Peyer's patch (tissue), 4 donors: Measurements from ENCODE around the gene ANKRD16. TPM values are rescaled to one million over a fixed set of nuclear protein-coding genes. Genes with fewer than 3 reads are reported as not detected.
"Not testable (repeated sequence)": the region's sequence is repeated elsewhere in the genome, so short reads cannot be mapped to it uniquely, and the experiment has no call there.

Experiments used
- DNase-seq, 3 donors: peaks; one replicate each; pipeline ENCODE4 v3.0.0-alpha.2; 2017 to 2019
- H3K27ac ChIP-seq, 4 donors: fragments of 200-600 bp; sonication (generic); one replicate each; pipeline ENCODE4 v1.5.1; 2016 to 2019
- H3K27me3 ChIP-seq, 2 donors: fragments of 200-600 bp; sonication (generic); one replicate each; pipeline ENCODE4 v1.5.1; 2019
- H3K36me3 ChIP-seq, 3 donors: fragments of 200-600 bp; sonication (generic); one replicate each; pipeline ENCODE4 v1.5.1; 2016 to 2019
- H3K4me1 ChIP-seq, 4 donors: fragments of 200-600 bp; sonication (generic); one replicate each; pipeline ENCODE4 v1.5.1; 2016 to 2019
- H3K4me3 ChIP-seq, 4 donors: fragments of 200-600 bp; sonication (generic); 1 replicate in 3 of 4; 2 replicates in 1 of 4; pipeline ENCODE4 v1.5.1; 2016 to 2019; ENCODE audit warnings: mild to moderate bottlenecking in 1 of 4
- H3K9me3 ChIP-seq, 4 donors: fragments of 200-600 bp; sonication (generic); one replicate each; pipeline ENCODE4 v1.5.1; 2016 to 2019; ENCODE audit warnings: mild to moderate bottlenecking in 1 of 4
- CTCF ChIP-seq, 6 experiments: fragments of 450-650 bp in 4 of 6; fragments of 200-600 bp in 2 of 6; sonication (generic) in 1 of 6; IDR thresholded peaks; one replicate each; pipeline ENCODE4 v1.5.1; 2017 to 2019; ENCODE audit warnings: antibody characterized with exemption in 6 of 6, mild to moderate bottlenecking in 3 of 6, moderate library complexity in 1 of 6
- POLR2A ChIP-seq, 2 donors: fragments of 450-650 bp; IDR thresholded peaks; one replicate each; pipeline ENCODE4 v1.5.1; 2017; ENCODE audit warnings: antibody characterized with exemption in 2 of 2, mild to moderate bottlenecking in 2 of 2, moderate library complexity in 2 of 2
- total RNA-seq, 4 donors: library from RNA; depleted of rRNA; stranded (reverse); fragments of >200 nt; gene quantifications; one replicate each; pipeline ENCODE4 v1.1.0, GENCODE V29; 2016

Gene ANKRD16
- total RNA-seq, 4 donors from 2014 or later, result 5.3 to 15.3 (median 11.9) TPM

GRCh38 chr10:5887641-5888040 is 2.1 kb downstream of the ANKRD16 start:
- peaks cover 0 to 44% (median 9%) of the 10 kb centered on the region in 4 donors for H3K4me1 ChIP-seq
- H3K4me3 ChIP-seq, result no peak overlapping the region
- H3K9me3 ChIP-seq, result no peaks in the 10 kb centered on the region
- no peak overlapping the region for H3K27ac ChIP-seq
- peaks cover 0 to 16% (median 0%) of the 10 kb centered on the region in 3 donors for H3K36me3 ChIP-seq
- peak in 1 of 3 donors; percentile 40 for DNase-seq
- H3K27me3 ChIP-seq, result no peaks in the 10 kb centered on the region
- no peak for TF ChIP-seq CTCF (IDR thresholded peaks at IDR 0.05)
- no peak for TF ChIP-seq POLR2A (IDR thresholded peaks at IDR 0.05)

- TF ChIP-seq POLR2A (IDR thresholded peaks at IDR 0.05) (no peak), CTCF (IDR thresholded peaks at IDR 0.05) (no peak)
- Histone ChIP-seq H3K4me1 (peaks cover 0 to 40% (median 9%) of the 10 kb centered on the region in 4 donors), H3K27me3 (no peaks in the 10 kb centered on the region), H3K9me3 (no peaks in the 10 kb centered on the region), H3K4me3 (no peak overlapping the region), H3K36me3 (peaks cover 0 to 16% (median 0%) of the 10 kb centered on the region in 3 donors), H3K27ac (no peak overlapping the region)
- no peak for DNase-seq
Measured at GRCh38 chr10:5887029-5887428, 2.7 kb downstream of the ANKRD16 start.

GRCh38 chr10:5885619-5886018 is 4.1 kb downstream of the ANKRD16 start:
- TF ChIP-seq POLR2A (IDR thresholded peaks at IDR 0.05) (no peak), CTCF (IDR thresholded peaks at IDR 0.05) (no peak)
- H3K27me3 ChIP-seq, result no peaks in the 10 kb centered on the region
- H3K9me3 ChIP-seq, result no peaks in the 10 kb centered on the region
- no peak overlapping the region for H3K27ac ChIP-seq
- peaks cover 0 to 23% (median 0%) of the 10 kb centered on the region in 3 donors for H3K36me3 ChIP-seq
- H3K4me1 ChIP-seq, result peaks cover 0 to 25% (median 4%) of the 10 kb centered on the region in 4 donors
- DNase-seq, result no peak
- no peak overlapping the region for H3K4me3 ChIP-seq

GRCh38 chr10:5882961-5883360 is 6.7 kb downstream of the ANKRD16 start:
- TF ChIP-seq CTCF (IDR thresholded peaks at IDR 0.05) (peak in 1 of 6 experiments; percentile 12), POLR2A (IDR thresholded peaks at IDR 0.05) (no peak)
- no peak overlapping the region for H3K27ac ChIP-seq
- H3K4me3 ChIP-seq, result no peak overlapping the region
- no peaks in the 10 kb centered on the region for H3K9me3 ChIP-seq
- DNase-seq, result peak in 1 of 3 donors; percentile 57
- H3K36me3 ChIP-seq, result peaks cover 0 to 43% (median 0%) of the 10 kb centered on the region in 3 donors
- H3K27me3 ChIP-seq, result no peaks in the 10 kb centered on the region
- peaks cover 0 to 16% (median 0%) of the 10 kb centered on the region in 4 donors for H3K4me1 ChIP-seq

- peaks cover 0 to 47% (median 0%) of the 10 kb centered on the region in 3 donors for H3K36me3 ChIP-seq
- not testable (repeated sequence) for H3K9me3 ChIP-seq, H3K27ac ChIP-seq
Measured at GRCh38 chr10:5877041-5877440, 12.7 kb downstream of the ANKRD16 start.

GRCh38 chr10:5876181-5876768 is 13.4 kb downstream of the ANKRD16 start:
- Histone ChIP-seq H3K36me3 (peaks cover 0 to 41% (median 0%) of the 10 kb centered on the region in 3 donors), H3K4me3 (no peak overlapping the region), H3K27me3 (no peaks in the 10 kb centered on the region), H3K9me3 (no peaks in the 10 kb centered on the region), H3K27ac (no peak overlapping the region), H3K4me1 (no peaks in the 10 kb centered on the region)
- TF ChIP-seq CTCF (IDR thresholded peaks at IDR 0.05), result no peak
- no peak for TF ChIP-seq POLR2A (IDR thresholded peaks at IDR 0.05)
- DNase-seq, result no peak

More at GRCh38 chr10:5877041-5877440, 12.7 kb downstream of the ANKRD16 start:
- DNase-seq, H3K4me3 ChIP-seq, H3K4me1 ChIP-seq, H3K27me3 ChIP-seq: not testable (repeated sequence)
